Liver (tissue), 3 donors: ENCODE data around the gene BLOC1S5.

ENCODE experiments used
- CTCF ChIP-seq: fragments of 150-350 bp; IDR thresholded peaks from 2 replicates; pipeline ENCODE4 v1.5.1; 2017; ENCODE audit warnings: improper control_type of control experiment, low read depth, low read length; ENCODE audit not compliant: missing input control
- EGR1 ChIP-seq, 2 donors: IDR thresholded peaks; 2 replicates each; pipeline ENCODE4 v1.6.1; 2016 to 2018; ENCODE audit warnings: antibody characterized with exemption in 2 of 2, low read depth in 2 of 2
- FOXA1 ChIP-seq: IDR thresholded peaks from 2 replicates; pipeline ENCODE4 v1.6.1; 2016; ENCODE audit warnings: antibody characterized with exemption
- GABPA ChIP-seq, 2 donors: IDR thresholded peaks in 1 of 2; conservative IDR thresholded peaks in 1 of 2; 2 replicates each; pipeline ENCODE4 v1.6.1; 2016; ENCODE audit warnings: antibody characterized with exemption in 2 of 2, mild to moderate bottlenecking in 1 of 2, moderate library complexity in 1 of 2
- JUND ChIP-seq, 2 donors: IDR thresholded peaks; 2 replicates each; pipeline ENCODE4 v1.6.1; 2016; ENCODE audit warnings: antibody characterized with exemption in 2 of 2
- RAD21 ChIP-seq, 2 donors: IDR thresholded peaks; 2 replicates each; pipeline ENCODE4 v1.6.1; 2016; ENCODE audit warnings: antibody characterized with exemption in 2 of 2, mild to moderate bottlenecking in 2 of 2
- RXRA ChIP-seq, 2 donors: IDR thresholded peaks; 2 replicates each; pipeline ENCODE4 v1.6.1; 2017 to 2018; ENCODE audit warnings: antibody characterized with exemption in 2 of 2, mild to moderate bottlenecking in 1 of 2
- TAF1 ChIP-seq: conservative IDR thresholded peaks from 2 replicates; pipeline ENCODE4 v1.6.1; 2016; ENCODE audit warnings: antibody characterized with exemption, mild to moderate bottlenecking
- YY1 ChIP-seq: IDR thresholded peaks from 2 replicates; pipeline ENCODE4 v1.6.1; 2016; ENCODE audit warnings: antibody characterized with exemption, mild to moderate bottlenecking
- TF ChIP-seq, protein P1 (sequence below): IDR thresholded peaks from 2 replicates; pipeline ENCODE4 v1.6.1; 2016; ENCODE audit warnings: antibody characterized with exemption, mild to moderate bottlenecking
- donor health status: healthy.
- donor health status: healthy.

DNA sequence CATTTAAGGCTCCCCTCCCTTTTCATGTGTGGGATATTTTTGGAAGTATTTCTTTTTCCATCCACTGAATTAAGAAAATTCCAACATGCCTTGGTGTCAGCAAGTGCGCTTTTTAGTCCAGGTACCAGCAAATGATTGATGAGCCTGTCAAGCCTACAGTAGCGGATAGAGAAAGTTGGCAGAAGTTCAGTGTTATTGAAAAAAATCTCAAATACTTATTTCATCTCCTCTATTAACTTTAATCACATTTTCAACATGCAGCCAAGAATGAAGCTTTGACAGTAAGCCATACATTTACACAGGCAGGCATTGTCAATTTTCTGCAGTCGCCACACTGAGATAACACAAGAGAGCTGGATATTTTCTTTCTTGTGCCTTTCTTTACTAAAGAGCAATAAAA is 50.4 kb downstream of the BLOC1S5 start:
- TF ChIP-seq JUND (IDR thresholded peaks at IDR 0.05), result no peak
- no peak for TF ChIP-seq CTCF
- TF ChIP-seq, protein P1, sequence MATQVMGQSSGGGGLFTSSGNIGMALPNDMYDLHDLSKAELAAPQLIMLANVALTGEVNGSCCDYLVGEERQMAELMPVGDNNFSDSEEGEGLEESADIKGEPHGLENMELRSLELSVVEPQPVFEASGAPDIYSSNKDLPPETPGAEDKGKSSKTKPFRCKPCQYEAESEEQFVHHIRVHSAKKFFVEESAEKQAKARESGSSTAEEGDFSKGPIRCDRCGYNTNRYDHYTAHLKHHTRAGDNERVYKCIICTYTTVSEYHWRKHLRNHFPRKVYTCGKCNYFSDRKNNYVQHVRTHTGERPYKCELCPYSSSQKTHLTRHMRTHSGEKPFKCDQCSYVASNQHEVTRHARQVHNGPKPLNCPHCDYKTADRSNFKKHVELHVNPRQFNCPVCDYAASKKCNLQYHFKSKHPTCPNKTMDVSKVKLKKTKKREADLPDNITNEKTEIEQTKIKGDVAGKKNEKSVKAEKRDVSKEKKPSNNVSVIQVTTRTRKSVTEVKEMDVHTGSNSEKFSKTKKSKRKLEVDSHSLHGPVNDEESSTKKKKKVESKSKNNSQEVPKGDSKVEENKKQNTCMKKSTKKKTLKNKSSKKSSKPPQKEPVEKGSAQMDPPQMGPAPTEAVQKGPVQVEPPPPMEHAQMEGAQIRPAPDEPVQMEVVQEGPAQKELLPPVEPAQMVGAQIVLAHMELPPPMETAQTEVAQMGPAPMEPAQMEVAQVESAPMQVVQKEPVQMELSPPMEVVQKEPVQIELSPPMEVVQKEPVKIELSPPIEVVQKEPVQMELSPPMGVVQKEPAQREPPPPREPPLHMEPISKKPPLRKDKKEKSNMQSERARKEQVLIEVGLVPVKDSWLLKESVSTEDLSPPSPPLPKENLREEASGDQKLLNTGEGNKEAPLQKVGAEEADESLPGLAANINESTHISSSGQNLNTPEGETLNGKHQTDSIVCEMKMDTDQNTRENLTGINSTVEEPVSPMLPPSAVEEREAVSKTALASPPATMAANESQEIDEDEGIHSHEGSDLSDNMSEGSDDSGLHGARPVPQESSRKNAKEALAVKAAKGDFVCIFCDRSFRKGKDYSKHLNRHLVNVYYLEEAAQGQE, result no peak
- no peak for TF ChIP-seq TAF1
- TF ChIP-seq FOXA1, result no peak
- TF ChIP-seq RAD21 (IDR thresholded peaks at IDR 0.05), result no peak
- TF ChIP-seq GABPA (IDR thresholded peaks at IDR 0.05 in 1 of 2, conservative IDR thresholded peaks at IDR 0.05 in 1 of 2), result no peak
- no peak for TF ChIP-seq RXRA (IDR thresholded peaks at IDR 0.05)
- TF ChIP-seq EGR1 (IDR thresholded peaks at IDR 0.05; ENCODE audit: low read depth in 2 of 2), result no peak
- TF ChIP-seq YY1, result no peak
